GM12878 (cell line): ENCODE measurements around the gene VPS29. TPM values are rescaled to one million over a fixed set of nuclear protein-coding genes. Genes with fewer than 3 reads are reported as not detected.
A peak's percentile ranks its signal among the peaks of the same experiment; 100 is the strongest.

Experiments
- ATF7 ChIP-seq: fragments of 450-650 bp; IDR thresholded peaks from 2 replicates; pipeline ENCODE4 v1.6.1; 2016; ENCODE audit warnings: low read depth, mild to moderate bottlenecking
- CHD4 ChIP-seq: fragments of 200-600 bp; sonication (generic); IDR thresholded peaks from 2 replicates; pipeline ENCODE4 v1.6.1; 2016; ENCODE audit warnings: mild to moderate bottlenecking
- CUX1 ChIP-seq: IDR thresholded peaks from 2 replicates; pipeline ENCODE4 v1.6.1; 2012; ENCODE audit warnings: improper control_type of control experiment, low read depth, low read length; ENCODE audit not compliant: insufficient replicate concordance
- E2F8 ChIP-seq: fragments of 450-650 bp; IDR thresholded peaks from 2 replicates; pipeline ENCODE4 v1.6.1; 2018; ENCODE audit warnings: mild to moderate bottlenecking, low read depth, moderate library complexity; ENCODE audit not compliant: partially characterized antibody
- HDAC2 ChIP-seq: fragments of 200-600 bp; sonication (generic); IDR thresholded peaks from 2 replicates; pipeline ENCODE4 v1.6.1; 2017
- HDAC6 ChIP-seq: fragments of 200-600 bp; sonication (generic); IDR thresholded peaks from one replicate; pipeline ENCODE4 v1.8.0; 2017; ENCODE audit warnings: antibody characterized with exemption; ENCODE audit not compliant: unreplicated experiment
- JUND ChIP-seq: IDR thresholded peaks from 2 replicates; pipeline ENCODE4 v1.6.1; 2012; ENCODE audit warnings: low read depth, mild to moderate bottlenecking, low read length, improper control_type of control experiment, moderate library complexity
- NBN ChIP-seq: fragments of 450-650 bp; IDR thresholded peaks from 2 replicates; pipeline ENCODE4 v1.6.1; 2016
- NFXL1 ChIP-seq: fragments of 450-650 bp; IDR thresholded peaks from 2 replicates; pipeline ENCODE4 v1.6.1; 2017; ENCODE audit warnings: antibody characterized with exemption, mild to moderate bottlenecking, borderline replicate concordance
- NFYA ChIP-seq: IDR thresholded peaks from 2 replicates; pipeline ENCODE4 v1.6.1; 2011; ENCODE audit warnings: low read depth, mild to moderate bottlenecking, low read length, improper control_type of control experiment, borderline replicate concordance
- NFYB ChIP-seq: IDR thresholded peaks from 2 replicates; pipeline ENCODE4 v1.6.1; 2011; ENCODE audit warnings: low read depth, mild to moderate bottlenecking, low read length, improper control_type of control experiment, moderate library complexity; ENCODE audit not compliant: insufficient read depth
- NR2C1 ChIP-seq: fragments of 450-650 bp; IDR thresholded peaks from 2 replicates; pipeline ENCODE4 v1.6.1; 2017; ENCODE audit warnings: antibody characterized with exemption, mild to moderate bottlenecking, moderate library complexity
- POLR2AphosphoS2 ChIP-seq: IDR thresholded peaks from 2 replicates; pipeline ENCODE4 v1.6.1; 2011; ENCODE audit warnings: low read depth, mild to moderate bottlenecking, low read length, improper control_type of control experiment, moderate library complexity
- SMAD5 ChIP-seq: IDR thresholded peaks from 2 replicates; pipeline ENCODE4 v1.6.1; 2016; ENCODE audit warnings: antibody characterized with exemption, low read depth
- SMC3 ChIP-seq: IDR thresholded peaks from 2 replicates; pipeline ENCODE4 v1.6.1; 2011; ENCODE audit warnings: low read length, improper control_type of control experiment, borderline replicate concordance
- TCF3 ChIP-seq: IDR thresholded peaks from 2 replicates; pipeline ENCODE4 v1.6.1; 2012; ENCODE audit warnings: low read depth, mild to moderate bottlenecking, low read length, borderline replicate concordance; ENCODE audit not compliant: insufficient read depth
- YY1 ChIP-seq: IDR thresholded peaks from 2 replicates; pipeline ENCODE4 v1.6.1; 2011; ENCODE audit warnings: low read depth, mild to moderate bottlenecking, low read length
- ZBED1 ChIP-seq: IDR thresholded peaks from 2 replicates; pipeline ENCODE4 v1.6.1; 2016; ENCODE audit warnings: borderline replicate concordance
- ZNF24 ChIP-seq: fragments of 450-650 bp; IDR thresholded peaks from 2 replicates; pipeline ENCODE4 v1.6.1; 2017; ENCODE audit warnings: antibody characterized with exemption, mild to moderate bottlenecking
- ZSCAN29 ChIP-seq: fragments of 450-650 bp; IDR thresholded peaks from 2 replicates; pipeline ENCODE4 v1.6.1; 2017; ENCODE audit warnings: mild to moderate bottlenecking, moderate library complexity
- polyA plus RNA-seq, 11 experiments: library from polyadenylated mRNA; depleted of rRNA in 4 of 11; unstranded in 6 of 11; stranded (reverse) in 5 of 11; fragments of >200 nt; fragmentation: Nextera tagmentation in 4 of 11; fragmentation: Illumina TruSeq in 1 of 11; extraction: Ambion mirVana in 4 of 11; extraction: Trizol in 1 of 11; gene quantifications; 1 replicate in 1 of 11; 2 replicates in 10 of 11; pipeline versions ENCODE4 v1.2.1 to v1.2.3, GENCODE V29; 2011 to 2016; ENCODE audit warnings: inconsistent platforms in 2 of 11, missing spikeins in 2 of 11, low read depth in 1 of 11
- total RNA-seq, 4 experiments: library from RNA; depleted of rRNA in 3 of 4; stranded (reverse); fragments of >200 nt in 3 of 4; fragmentation: Illumina TruSeq in 1 of 4; extraction: Trizol in 1 of 4; gene quantifications; 2 replicates each; pipeline versions ENCODE4 v1.2.1 to v1.2.3, GENCODE V29; 2013 to 2021
- TF ChIP-seq, protein P1 (sequence below): fragments of 450-650 bp; IDR thresholded peaks from 2 replicates; pipeline ENCODE4 v1.6.1; 2017; ENCODE audit warnings: borderline replicate concordance

The VPS29 gene
- total and polyA plus RNA-seq, 10 of the 15 experiments (the other 5 are each of a cell fraction or from before 2014, with no cell fraction given), result 65.3 to 405 (median 206) TPM

DNA sequence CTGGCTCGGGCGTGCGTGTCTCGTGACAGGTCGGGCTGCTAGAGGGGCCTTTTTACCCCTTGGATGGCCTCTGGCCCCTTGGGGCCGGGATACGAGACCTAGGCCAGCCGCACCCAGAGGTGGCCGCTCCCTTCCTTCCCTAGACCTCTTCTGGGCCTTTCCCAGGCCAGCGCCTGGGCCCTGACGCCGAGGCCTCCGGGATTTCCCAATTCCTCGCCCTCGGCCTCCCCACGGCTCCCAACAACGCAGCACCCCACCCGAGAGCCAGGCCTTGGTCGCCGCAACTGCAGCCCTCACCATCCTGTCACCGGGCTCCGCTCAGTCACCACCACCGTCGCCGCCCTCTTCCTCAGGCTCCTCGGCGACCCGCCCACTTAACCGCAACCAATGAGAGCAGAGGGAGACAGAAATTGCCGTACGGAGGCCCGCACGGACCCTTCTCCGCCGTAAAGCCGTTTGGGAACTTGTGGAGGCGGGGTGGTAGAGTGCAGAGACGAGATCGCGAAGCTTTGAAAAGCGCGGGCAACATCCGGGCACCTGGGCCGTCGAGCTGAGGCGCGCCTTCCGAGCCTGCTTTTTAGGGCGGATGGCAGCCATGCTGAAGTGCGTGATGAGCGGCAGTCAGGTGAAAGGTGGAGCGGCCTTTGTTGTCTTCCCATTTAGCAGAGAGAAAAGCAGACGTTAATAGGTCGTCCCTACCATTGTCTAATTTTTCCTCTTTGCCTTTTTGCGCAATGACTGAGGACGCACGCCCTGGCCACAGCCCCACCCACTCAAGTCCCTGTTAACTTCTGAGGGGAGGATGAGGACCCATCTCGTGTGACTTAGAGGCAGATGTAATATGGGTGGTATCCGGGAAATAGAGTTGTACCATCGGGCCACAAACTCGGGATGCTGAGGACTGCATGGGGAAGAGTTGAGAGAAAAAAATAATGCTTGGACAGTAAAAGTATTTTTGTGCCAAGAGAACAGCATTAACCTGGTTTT lies at the start of gene VPS29, which contains the start of gene RAD9B (continued):
- no peak for TF ChIP-seq CUX1
- TF ChIP-seq CHD4, result no peak
- TF ChIP-seq NR2C1, result no peak
- peak; percentile 77; the same call in 1 of the 2 replicates for TF ChIP-seq POLR2AphosphoS2
- no peak for TF ChIP-seq HDAC2
- TF ChIP-seq, protein P1, sequence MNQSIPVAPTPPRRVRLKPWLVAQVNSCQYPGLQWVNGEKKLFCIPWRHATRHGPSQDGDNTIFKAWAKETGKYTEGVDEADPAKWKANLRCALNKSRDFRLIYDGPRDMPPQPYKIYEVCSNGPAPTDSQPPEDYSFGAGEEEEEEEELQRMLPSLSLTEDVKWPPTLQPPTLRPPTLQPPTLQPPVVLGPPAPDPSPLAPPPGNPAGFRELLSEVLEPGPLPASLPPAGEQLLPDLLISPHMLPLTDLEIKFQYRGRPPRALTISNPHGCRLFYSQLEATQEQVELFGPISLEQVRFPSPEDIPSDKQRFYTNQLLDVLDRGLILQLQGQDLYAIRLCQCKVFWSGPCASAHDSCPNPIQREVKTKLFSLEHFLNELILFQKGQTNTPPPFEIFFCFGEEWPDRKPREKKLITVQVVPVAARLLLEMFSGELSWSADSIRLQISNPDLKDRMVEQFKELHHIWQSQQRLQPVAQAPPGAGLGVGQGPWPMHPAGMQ, result no peak
- TF ChIP-seq JUND, result no peak
- no peak for TF ChIP-seq HDAC6
- peak; percentile 30 for TF ChIP-seq E2F8
- TF ChIP-seq ZSCAN29, result no peak
- no peak for TF ChIP-seq NFXL1
- TF ChIP-seq ZNF24, result no peak
- peak; percentile 89; the same call in 1 of the 2 replicates for TF ChIP-seq SMAD5
- 0 out of 2 replicates have a peak, but pooled peaks have one; percentile 17 for TF ChIP-seq TCF3
- peak; percentile 92 for TF ChIP-seq NFYB
- TF ChIP-seq NBN, result peak; percentile 95
- TF ChIP-seq ZBED1, result 0 out of 2 replicates have a peak, but pooled peaks have one; percentile 22
- TF ChIP-seq YY1, result peak; percentile 95
- no peak for TF ChIP-seq NFYA
- peak; percentile 52 for TF ChIP-seq ATF7
- peak; percentile 3; the same call in 1 of the 2 replicates for TF ChIP-seq SMC3
